ENCODE data around the gene BIRC2.
A peak's percentile ranks its signal among the peaks of the same experiment; 100 is the strongest.
"Not testable (repeated sequence)": the region's sequence is repeated elsewhere in the genome, so short reads cannot be mapped to it uniquely, and the experiment has no call there.

The BIRC2 gene

GRCh38 chr11:102325088-102325487 lies 21.9 kb upstream of the BIRC2 start:
- no peak for DNase-seq (ENCODE audit: low read depth)
- Histone ChIP-seq H3K27me3 (replicated peaks; ENCODE audit: control insufficient read depth, insufficient read depth, low read length) (no peaks in the 10 kb centered on the region), H3K4me1 (ENCODE audit: control insufficient read depth, insufficient read depth, low read length) (peaks cover 13% of the 10 kb centered on the region), H3K9ac (ENCODE audit: low read length) (no peak overlapping the region), H3K4me3 (ENCODE audit: low read length) (no peak overlapping the region), H3K36me3 (ENCODE audit: control insufficient read depth, insufficient read depth, low read length, severe bottlenecking) (no peaks in the 10 kb centered on the region), H3K9me3 (ENCODE audit: control insufficient read depth, low read length) (no peaks in the 10 kb centered on the region)

- no peaks in the 10 kb centered on the region for H3K36me3 ChIP-seq (ENCODE audit: control insufficient read depth, insufficient read depth, low read length, severe bottlenecking)
- DNase-seq (ENCODE audit: low read depth): no peak
- H3K4me3 ChIP-seq (ENCODE audit: low read length): no peak overlapping the region
Observed at GRCh38 chr11:102328748-102329147, 18.3 kb upstream of the BIRC2 start.

DNA sequence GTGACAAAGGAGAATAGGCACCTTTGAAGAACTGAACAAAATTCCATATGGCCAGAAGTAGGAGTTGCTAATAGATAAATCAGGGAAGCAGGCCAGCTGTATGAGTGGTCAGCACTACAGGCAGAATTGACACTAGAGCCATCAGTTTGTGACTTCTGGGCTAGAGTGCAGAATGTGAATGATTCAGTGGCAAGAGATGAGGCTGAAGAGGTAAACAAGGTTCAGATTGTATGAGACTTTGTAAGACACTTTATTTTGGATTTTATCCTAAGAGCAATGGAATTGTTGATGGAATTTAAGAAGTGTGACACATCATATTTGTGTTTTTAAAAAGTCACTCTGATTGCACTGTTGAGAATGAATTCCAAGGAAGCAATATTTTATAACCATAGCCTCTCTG lies 16.8 kb upstream of the BIRC2 start:
- DNase-seq (ENCODE audit: low read depth): no peak
- Histone ChIP-seq H3K4me1 (ENCODE audit: control insufficient read depth, insufficient read depth, low read length) (peaks cover 25% of the 10 kb centered on the region), H3K4me3 (ENCODE audit: low read length) (no peak overlapping the region), H3K9ac (ENCODE audit: low read length) (no peak overlapping the region), H3K36me3 (ENCODE audit: control insufficient read depth, insufficient read depth, low read length, severe bottlenecking) (no peaks in the 10 kb centered on the region), H3K27me3 (replicated peaks; ENCODE audit: control insufficient read depth, insufficient read depth, low read length) (no peaks in the 10 kb centered on the region), H3K9me3 (ENCODE audit: control insufficient read depth, low read length) (no peaks in the 10 kb centered on the region)

More at GRCh38 chr11:102328748-102329147, 18.3 kb upstream of the BIRC2 start:
- Histone ChIP-seq H3K4me1 (ENCODE audit: control insufficient read depth, insufficient read depth, low read length) (peaks cover 25% of the 10 kb centered on the region), H3K9ac (ENCODE audit: low read length) (no peak overlapping the region), H3K27me3 (replicated peaks; ENCODE audit: control insufficient read depth, insufficient read depth, low read length) (no peaks in the 10 kb centered on the region), H3K9me3 (ENCODE audit: control insufficient read depth, low read length) (no peaks in the 10 kb centered on the region)

GRCh38 chr11:102331341-102331740 lies 15.7 kb upstream of the BIRC2 start:
- Histone ChIP-seq H3K9ac (ENCODE audit: low read length) (no peak overlapping the region), H3K27me3 (replicated peaks; ENCODE audit: control insufficient read depth, insufficient read depth, low read length) (no peaks in the 10 kb centered on the region), H3K9me3 (ENCODE audit: control insufficient read depth, low read length) (no peaks in the 10 kb centered on the region), H3K36me3 (ENCODE audit: control insufficient read depth, insufficient read depth, low read length, severe bottlenecking) (no peaks in the 10 kb centered on the region), H3K4me1 (ENCODE audit: control insufficient read depth, insufficient read depth, low read length) (peaks cover 25% of the 10 kb centered on the region), H3K4me3 (ENCODE audit: low read length) (no peak overlapping the region)
- DNase-seq (ENCODE audit: low read depth): no peak

DNA sequence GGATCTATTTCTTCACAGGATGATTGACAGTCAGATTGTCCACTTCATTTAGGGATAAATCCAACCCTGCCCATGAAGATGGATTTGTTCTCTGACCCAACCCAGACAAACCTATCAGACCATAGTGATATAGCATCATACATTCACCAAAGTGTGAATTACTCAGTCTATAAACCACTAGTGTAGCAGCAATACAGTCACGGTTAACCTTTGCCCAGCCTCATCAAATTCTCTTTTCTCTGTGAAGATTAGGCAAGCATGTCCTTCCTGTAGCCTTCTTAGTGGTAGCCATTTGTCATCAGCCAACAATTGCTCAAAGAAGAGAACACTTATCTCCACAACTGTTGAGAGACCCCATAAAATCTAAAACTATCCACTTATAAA lies 14.4 kb upstream of the BIRC2 start:
- Histone ChIP-seq H3K9me3 (ENCODE audit: control insufficient read depth, low read length) (no peaks in the 10 kb centered on the region), H3K9ac (ENCODE audit: low read length) (no peak overlapping the region), H3K36me3 (ENCODE audit: control insufficient read depth, insufficient read depth, low read length, severe bottlenecking) (no peaks in the 10 kb centered on the region), H3K27me3 (replicated peaks; ENCODE audit: control insufficient read depth, insufficient read depth, low read length) (no peaks in the 10 kb centered on the region), H3K4me3 (ENCODE audit: low read length) (no peak overlapping the region), H3K4me1 (ENCODE audit: control insufficient read depth, insufficient read depth, low read length) (peaks cover 25% of the 10 kb centered on the region)
- no peak for DNase-seq (ENCODE audit: low read depth)

DNA sequence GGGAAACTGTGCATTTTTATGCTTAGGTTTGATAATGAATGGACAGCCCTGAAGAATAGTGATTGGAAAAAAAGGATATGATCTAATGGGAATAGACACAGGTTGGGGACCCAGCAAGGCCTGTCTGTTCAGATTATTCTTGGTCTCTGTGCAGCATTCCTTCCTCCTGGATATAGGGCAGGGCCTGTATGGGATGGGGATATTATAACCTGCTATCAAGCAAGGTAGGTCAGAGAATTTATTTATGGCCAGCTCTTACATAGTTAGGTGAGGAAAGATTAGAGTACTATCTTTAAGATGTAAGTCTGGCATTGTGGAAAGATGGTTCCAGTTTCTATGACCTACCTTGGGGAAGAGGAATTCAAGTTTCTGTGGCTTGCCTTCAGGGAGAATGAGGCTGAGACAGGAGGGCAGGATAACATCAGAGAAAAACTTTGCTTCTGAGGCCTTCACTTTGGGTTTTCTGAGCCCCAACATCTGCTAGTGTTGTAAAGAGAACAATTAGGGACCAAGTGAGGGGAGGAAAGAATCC lies 8.5 kb upstream of the BIRC2 start:
- Histone ChIP-seq H3K4me1 (ENCODE audit: control insufficient read depth, insufficient read depth, low read length) (no peaks in the 10 kb centered on the region), H3K4me3 (ENCODE audit: low read length) (no peak overlapping the region), H3K27me3 (replicated peaks; ENCODE audit: control insufficient read depth, insufficient read depth, low read length) (no peaks in the 10 kb centered on the region), H3K9me3 (ENCODE audit: control insufficient read depth, low read length) (no peaks in the 10 kb centered on the region), H3K9ac (ENCODE audit: low read length) (no peak overlapping the region), H3K36me3 (ENCODE audit: control insufficient read depth, insufficient read depth, low read length, severe bottlenecking) (no peaks in the 10 kb centered on the region)
- DNase-seq (ENCODE audit: low read depth): no peak

GRCh38 chr11:102341311-102341710 lies 5.7 kb upstream of the BIRC2 start:
- not testable (repeated sequence) for H3K9me3 ChIP-seq (ENCODE audit: control insufficient read depth, low read length); H3K9ac ChIP-seq (ENCODE audit: low read length); H3K4me3 ChIP-seq (ENCODE audit: low read length); DNase-seq (ENCODE audit: low read depth); H3K36me3 ChIP-seq (ENCODE audit: control insufficient read depth, insufficient read depth, low read length, severe bottlenecking); H3K27me3 ChIP-seq (replicated peaks; ENCODE audit: control insufficient read depth, insufficient read depth, low read length); H3K4me1 ChIP-seq (ENCODE audit: control insufficient read depth, insufficient read depth, low read length)

DNA sequence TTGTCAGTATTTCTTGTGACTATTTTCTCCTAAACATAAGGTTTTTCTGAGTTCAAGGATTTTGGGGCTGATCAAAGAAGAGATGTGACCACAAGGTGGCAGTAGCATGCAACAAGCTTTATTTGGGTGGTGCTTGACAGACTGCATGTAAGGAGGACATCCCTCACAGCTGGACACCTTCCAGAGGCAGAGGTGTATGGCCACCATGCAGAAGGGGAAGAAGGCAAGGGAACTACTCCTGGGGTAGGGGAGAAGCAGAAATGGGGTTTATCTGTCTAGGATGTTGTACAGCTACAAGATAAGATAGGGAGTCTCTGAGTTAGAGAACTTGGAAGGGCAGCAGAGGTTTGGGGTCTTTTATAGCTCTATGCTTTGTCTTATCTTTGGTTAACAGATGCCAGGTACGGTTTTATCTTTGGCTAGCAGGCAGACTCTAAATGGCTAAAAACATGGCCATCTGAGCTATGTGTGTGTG lies 5.1 kb upstream of the BIRC2 start:
- no peak overlapping the region for H3K9ac ChIP-seq (ENCODE audit: low read length)
- no peaks in the 10 kb centered on the region for H3K27me3 ChIP-seq (replicated peaks; ENCODE audit: control insufficient read depth, insufficient read depth, low read length)
- DNase-seq (ENCODE audit: low read depth): peak; percentile 95
- H3K4me1 ChIP-seq (ENCODE audit: control insufficient read depth, insufficient read depth, low read length): peaks cover 9% of the 10 kb centered on the region
- H3K9me3 ChIP-seq (ENCODE audit: control insufficient read depth, low read length): no peaks in the 10 kb centered on the region
- no peak overlapping the region for H3K4me3 ChIP-seq (ENCODE audit: low read length)
- no peaks in the 10 kb centered on the region for H3K36me3 ChIP-seq (ENCODE audit: control insufficient read depth, insufficient read depth, low read length, severe bottlenecking)

DNA sequence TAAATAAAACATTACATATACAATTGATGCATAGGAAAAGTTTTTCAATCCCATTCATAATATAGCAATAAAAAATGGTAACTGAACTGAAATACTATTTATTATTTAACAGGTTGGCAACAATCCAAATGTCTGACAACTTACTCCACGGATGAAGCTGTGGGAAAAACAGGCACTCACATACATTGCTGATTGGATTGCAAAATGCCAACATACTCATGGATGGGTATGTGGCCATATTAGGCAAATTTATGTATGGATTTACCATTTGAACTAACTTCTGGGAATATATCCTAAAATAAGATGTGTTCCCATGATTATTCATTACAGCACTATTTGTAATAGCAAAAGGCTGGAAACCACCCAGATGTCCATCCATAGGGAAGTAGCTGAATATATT lies 3.2 kb upstream of the BIRC2 start:
- peaks cover 13% of the 10 kb centered on the region for H3K4me1 ChIP-seq (ENCODE audit: control insufficient read depth, insufficient read depth, low read length)
- H3K27me3 ChIP-seq (replicated peaks; ENCODE audit: control insufficient read depth, insufficient read depth, low read length): no peaks in the 10 kb centered on the region
- H3K9me3 ChIP-seq (ENCODE audit: control insufficient read depth, low read length): no peaks in the 10 kb centered on the region
- no peak for DNase-seq (ENCODE audit: low read depth)
- H3K4me3 ChIP-seq (ENCODE audit: low read length): no peak overlapping the region
- no peaks in the 10 kb centered on the region for H3K36me3 ChIP-seq (ENCODE audit: control insufficient read depth, insufficient read depth, low read length, severe bottlenecking)
- no peak overlapping the region for H3K9ac ChIP-seq (ENCODE audit: low read length)

DNA sequence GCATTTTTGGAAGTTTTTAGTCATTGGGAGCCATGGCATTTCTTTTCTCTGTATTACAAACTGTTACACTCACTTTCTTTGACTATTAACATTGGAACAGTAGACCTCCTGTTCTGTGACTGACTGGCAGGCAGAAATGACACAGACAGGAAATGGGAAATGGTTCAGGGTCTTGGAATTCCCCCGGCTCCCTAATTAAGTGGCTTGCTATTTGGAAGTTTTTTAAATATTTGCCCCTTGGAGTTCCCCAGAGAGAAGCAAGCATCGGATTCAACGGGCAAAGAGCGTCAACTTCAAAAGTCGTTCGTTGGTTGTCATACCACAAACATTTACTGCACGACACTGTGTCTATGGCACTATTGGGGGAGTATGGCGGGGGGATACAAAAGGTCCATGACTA lies 1.1 kb upstream of the BIRC2 start:
- Histone ChIP-seq H3K36me3 (ENCODE audit: control insufficient read depth, insufficient read depth, low read length, severe bottlenecking) (peaks cover 13% of the 10 kb centered on the region), H3K27me3 (replicated peaks; ENCODE audit: control insufficient read depth, insufficient read depth, low read length) (no peaks in the 10 kb centered on the region), H3K4me3 (ENCODE audit: low read length) (peak overlapping the region; percentile 100), H3K4me1 (ENCODE audit: control insufficient read depth, insufficient read depth, low read length) (peaks cover 33% of the 10 kb centered on the region), H3K9me3 (ENCODE audit: control insufficient read depth, low read length) (no peaks in the 10 kb centered on the region), H3K9ac (ENCODE audit: low read length) (peak overlapping the region; percentile 98)
- peak; percentile 61 for DNase-seq (ENCODE audit: low read depth)

GRCh38 chr11:102346456-102346747 lies 612 bp upstream of the BIRC2 start:
- Histone ChIP-seq H3K27me3 (replicated peaks; ENCODE audit: control insufficient read depth, insufficient read depth, low read length) (no peaks in the 10 kb centered on the region), H3K36me3 (ENCODE audit: control insufficient read depth, insufficient read depth, low read length, severe bottlenecking) (peaks cover 16% of the 10 kb centered on the region), H3K4me1 (ENCODE audit: control insufficient read depth, insufficient read depth, low read length) (peaks cover 33% of the 10 kb centered on the region), H3K9ac (ENCODE audit: low read length) (peak overlapping the region; percentile 98), H3K4me3 (ENCODE audit: low read length) (peak overlapping the region; percentile 100), H3K9me3 (ENCODE audit: control insufficient read depth, low read length) (no peaks in the 10 kb centered on the region)
- DNase-seq (ENCODE audit: low read depth): no peak
